Mesenchymal stem cell (in vitro differentiated cells and primary cell): ENCODE measurements around the gene UCN3.

Experiments used
- DNase-seq: peaks from one replicate; pipeline ENCODE4 v3.0.0-alpha.2; 2013
- H2AFZ ChIP-seq: one replicate; pipeline ENCODE4 v1.6.1; 2013; ENCODE audit warnings: low read depth, mild to moderate bottlenecking, control low read depth, inconsistent platforms, low read length, moderate library complexity
- H2AK5ac ChIP-seq: 2 replicates; pipeline ENCODE4 v1.6.1; 2013; ENCODE audit warnings: low read length, moderate library complexity, mild to moderate bottlenecking, inconsistent platforms; ENCODE audit not compliant: severe bottlenecking
- H2BK120ac ChIP-seq: one replicate; pipeline ENCODE4 v1.6.1; 2013; ENCODE audit warnings: low read depth, mild to moderate bottlenecking, inconsistent platforms, low read length, moderate library complexity
- H2BK12ac ChIP-seq, 2 experiments: one replicate each; pipeline ENCODE4 v1.6.1; 2013; ENCODE audit warnings: inconsistent platforms in 2 of 2, low read length in 2 of 2, mild to moderate bottlenecking in 2 of 2, moderate library complexity in 2 of 2, control low read depth in 1 of 2
- H2BK15ac ChIP-seq: one replicate; pipeline ENCODE4 v1.6.1; 2013; ENCODE audit warnings: mild to moderate bottlenecking, low read depth, inconsistent platforms; ENCODE audit not compliant: poor library complexity, severe bottlenecking
- H2BK5ac ChIP-seq: 2 replicates; pipeline ENCODE4 v1.6.1; 2013; ENCODE audit warnings: low read depth, mild to moderate bottlenecking, low read length, control low read depth, inconsistent platforms; ENCODE audit not compliant: poor library complexity, severe bottlenecking
- H3K14ac ChIP-seq, 2 experiments: one replicate each; pipeline ENCODE4 v1.6.1; 2013; ENCODE audit warnings: inconsistent platforms in 2 of 2, low read length in 2 of 2, control low read depth in 1 of 2, mild to moderate bottlenecking in 1 of 2, moderate library complexity in 1 of 2
- H3K18ac ChIP-seq, 2 experiments: one replicate each; pipeline ENCODE4 v1.6.1; 2013; ENCODE audit warnings: inconsistent platforms in 2 of 2, low read length in 2 of 2, control low read depth in 1 of 2, low read depth in 1 of 2, mild to moderate bottlenecking in 1 of 2
- H3K23ac ChIP-seq, 2 experiments: one replicate each; pipeline ENCODE4 v1.6.1; 2013; ENCODE audit warnings: inconsistent platforms in 2 of 2, low read length in 2 of 2, mild to moderate bottlenecking in 2 of 2, moderate library complexity in 2 of 2, control low read depth in 1 of 2
- H3K27ac ChIP-seq: 2 replicates; pipeline ENCODE4 v1.5.1; 2013; ENCODE audit warnings: mild to moderate bottlenecking, moderate library complexity, low read length, control low read depth, inconsistent platforms; ENCODE audit not compliant: poor library complexity, severe bottlenecking
- H3K27me3 ChIP-seq, 2 experiments: 2 replicates each; pipeline versions ENCODE4 v1.6.1 to v1.7.0; 2013; ENCODE audit warnings: low read length in 2 of 2, mild to moderate bottlenecking in 2 of 2, moderate library complexity in 2 of 2, control low read depth in 1 of 2, inconsistent platforms in 1 of 2; ENCODE audit not compliant: control insufficient read depth in 1 of 2, insufficient read depth in 1 of 2
- H3K36me3 ChIP-seq, 2 experiments: 2 replicates each; pipeline versions ENCODE4 v1.6.1 to v1.7.0; 2013; ENCODE audit warnings: low read length in 2 of 2, control low read depth in 1 of 2, inconsistent platforms in 1 of 2, low read depth in 1 of 2, mild to moderate bottlenecking in 1 of 2; ENCODE audit not compliant: insufficient read depth in 2 of 2, control insufficient read depth in 1 of 2
- H3K4ac ChIP-seq, 2 experiments: one replicate each; pipeline ENCODE4 v1.6.1; 2013; ENCODE audit warnings: inconsistent platforms in 2 of 2, low read length in 2 of 2, mild to moderate bottlenecking in 2 of 2, moderate library complexity in 2 of 2, control low read depth in 1 of 2, low read depth in 1 of 2
- H3K4me1 ChIP-seq: 2 replicates; pipeline ENCODE4 v1.6.1; 2013; ENCODE audit warnings: low read depth, low read length, control low read depth; ENCODE audit not compliant: control insufficient read depth, insufficient read depth
- H3K4me2 ChIP-seq: 2 replicates; pipeline ENCODE4 v1.6.1; 2013; ENCODE audit warnings: low read length, mild to moderate bottlenecking, inconsistent platforms; ENCODE audit not compliant: poor library complexity, severe bottlenecking
- H3K4me3 ChIP-seq, 2 experiments: 2 replicates each; pipeline versions ENCODE4 v1.5.1 to v1.7.0; 2013; ENCODE audit warnings: low read length in 2 of 2, mild to moderate bottlenecking in 2 of 2, control low read depth in 1 of 2, low read depth in 1 of 2; ENCODE audit not compliant: insufficient read depth in 1 of 2
- H3K79me1 ChIP-seq: replicated peaks from 2 replicates; pipeline ENCODE4 v1.6.1; 2013; ENCODE audit warnings: mild to moderate bottlenecking, control low read depth, low read length, inconsistent platforms; ENCODE audit not compliant: poor library complexity, severe bottlenecking
- H3K9ac ChIP-seq: 2 replicates; pipeline ENCODE4 v1.7.0; 2013; ENCODE audit warnings: mild to moderate bottlenecking, low read length, moderate library complexity
- H3K9me3 ChIP-seq: 2 replicates; pipeline ENCODE4 v1.7.0; 2013; ENCODE audit warnings: mild to moderate bottlenecking, low read length; ENCODE audit not compliant: control insufficient read depth
- H4K8ac ChIP-seq: one replicate; pipeline ENCODE4 v1.6.1; 2013; ENCODE audit warnings: inconsistent platforms, mild to moderate bottlenecking, low read length, moderate library complexity
- H4K91ac ChIP-seq: one replicate; pipeline ENCODE4 v1.6.1; 2013; ENCODE audit warnings: mild to moderate bottlenecking, low read length, inconsistent platforms
- WGBS: methylation state at CpG from one replicate; pipeline ENCODE4 v1.1.7; 2013; ENCODE audit warnings: mixed read lengths; 5-methylcytosine and 5-hydroxymethylcytosine counted together

The UCN3 gene

GRCh38 chr10:5387169-5387568, 22.4 kb downstream of the UCN3 start:
- Histone ChIP-seq H3K27ac (no peak overlapping the region), H3K4me1 (peaks cover 1% of the 10 kb centered on the region)

GRCh38 chr10:5390607-5391205, 25.9 kb downstream of the UCN3 start:
- WGBS = no CpG with 5 or more reads among the region's 1 CpG
- Histone ChIP-seq H3K14ac (no peak overlapping the region), H2AK5ac (no peak overlapping the region), H2AFZ (no peak overlapping the region), H2BK12ac (no peak overlapping the region), H3K27ac (no peak overlapping the region), H3K23ac (no peak overlapping the region), H3K4me3 (no peak overlapping the region), H2BK120ac (no peak overlapping the region), H3K4me1 (no peaks in the 10 kb centered on the region), H3K27me3 (no peaks in the 10 kb centered on the region), H3K18ac (no peak overlapping the region), H3K9ac (no peak overlapping the region), H4K91ac (no peak overlapping the region), H3K9me3 (peaks cover 65% of the 10 kb centered on the region), H3K36me3 (no peaks in the 10 kb centered on the region), H3K4me2 (no peak overlapping the region), H4K8ac (no peak overlapping the region), H3K79me1 (no peaks in the 10 kb centered on the region), H2BK5ac (no peak overlapping the region), H3K4ac (no peak overlapping the region), H2BK15ac (no peak overlapping the region)
- DNase-seq = no peak

More at GRCh38 chr10:5387169-5387568, 22.4 kb downstream of the UCN3 start:
- Histone ChIP-seq H2BK12ac (no peak overlapping the region), H4K8ac (no peak overlapping the region), H3K36me3 (no peaks in the 10 kb centered on the region), H3K14ac (no peak overlapping the region), H3K9me3 (peaks cover 37% of the 10 kb centered on the region), H3K4me2 (no peak overlapping the region), H2BK15ac (no peak overlapping the region), H3K18ac (no peak overlapping the region), H3K9ac (no peak overlapping the region), H2BK5ac (no peak overlapping the region), H3K4ac (no peak overlapping the region), H3K23ac (no peak overlapping the region), H2AFZ (no peak overlapping the region), H4K91ac (no peak overlapping the region), H2BK120ac (no peak overlapping the region), H3K4me3 (no peak overlapping the region), H2AK5ac (no peak overlapping the region), H3K79me1 (no peaks in the 10 kb centered on the region), H3K27me3 (no peaks in the 10 kb centered on the region)
- 94% methylated on average over 5 of the region's 5 CpGs for WGBS
- DNase-seq = no peak

- H3K23ac ChIP-seq = no peak overlapping the region
- H2AFZ ChIP-seq = no peak overlapping the region
- H3K18ac ChIP-seq = no peak overlapping the region
- no peak overlapping the region for H2BK5ac ChIP-seq
- H2BK120ac ChIP-seq = no peak overlapping the region
- H3K36me3 ChIP-seq = no peaks in the 10 kb centered on the region
- peaks cover 65% of the 10 kb centered on the region for H3K9me3 ChIP-seq
- H3K4me2 ChIP-seq = no peak overlapping the region
- no peak overlapping the region for H3K27ac ChIP-seq
- no peak overlapping the region for H4K91ac ChIP-seq
- H3K4ac ChIP-seq = no peak overlapping the region
- WGBS = no CpG with 5 or more reads among the region's 3 CpGs
- no peak overlapping the region for H3K14ac ChIP-seq
- H4K8ac ChIP-seq = no peak overlapping the region
- no peak overlapping the region for H2BK15ac ChIP-seq
- H3K27me3 ChIP-seq = no peaks in the 10 kb centered on the region
- H3K4me3 ChIP-seq = no peak overlapping the region
- no peak overlapping the region for H2BK12ac ChIP-seq
- no peak overlapping the region for H2AK5ac ChIP-seq
- DNase-seq = no peak
- H3K4me1 ChIP-seq = no peaks in the 10 kb centered on the region
- no peak overlapping the region for H3K9ac ChIP-seq
- H3K79me1 ChIP-seq = no peaks in the 10 kb centered on the region
Observed at GRCh38 chr10:5391790-5392189, 27.0 kb downstream of the UCN3 start.

- no peak for DNase-seq
- Histone ChIP-seq H2BK12ac (no peak overlapping the region), H3K14ac (no peak overlapping the region), H3K4me3 (no peak overlapping the region), H3K4me1 (no peaks in the 10 kb centered on the region), H2AK5ac (no peak overlapping the region), H3K23ac (no peak overlapping the region), H2BK120ac (no peak overlapping the region), H2AFZ (no peak overlapping the region), H3K4ac (no peak overlapping the region), H3K27ac (no peak overlapping the region), H3K18ac (no peak overlapping the region), H3K9ac (no peak overlapping the region), H3K9me3 (peaks cover 63% of the 10 kb centered on the region), H4K91ac (peak overlapping the region; percentile 28), H3K4me2 (no peak overlapping the region), H3K79me1 (no peaks in the 10 kb centered on the region), H3K27me3 (peaks cover 0 to 5% of the 10 kb centered on the region in 2 experiments), H4K8ac (no peak overlapping the region), H3K36me3 (no peaks in the 10 kb centered on the region), H2BK15ac (no peak overlapping the region), H2BK5ac (no peak overlapping the region)
- 91% methylated on average over 14 of the region's 14 CpGs for WGBS
Observed at GRCh38 chr10:5393529-5393928, 28.8 kb downstream of the UCN3 start.
